ENCODE data around the gene EEIG2. TPM values are rescaled to one million over a fixed set of nuclear protein-coding genes. Genes with fewer than 3 reads are reported as not detected.
"Not testable (repeated sequence)": the region's sequence is repeated elsewhere in the genome, so short reads cannot be mapped to it uniquely, and the experiment has no call there.

Gene EEIG2
- total RNA-seq, 1 donor from 2014 or later = 13.3 TPM

GRCh38 chr1:108537976-108538375 is 21.9 kb upstream of the EEIG2 start:
- Mint-ChIP-seq H3K36me3 (ENCODE audit: unreplicated experiment) (no peaks in the 10 kb centered on the region), H3K4me1 (ENCODE audit: unreplicated experiment) (no peaks in the 10 kb centered on the region), H3K9me3 (ENCODE audit: unreplicated experiment) (no peaks in the 10 kb centered on the region), H3K27me3 (ENCODE audit: unreplicated experiment) (peaks cover 54% of the 10 kb centered on the region), H3K4me3 (ENCODE audit: unreplicated experiment) (no peak overlapping the region), H3K27ac (ENCODE audit: unreplicated experiment) (no peak overlapping the region)
- TF ChIP-seq CTCF (IDR thresholded peaks at IDR 0.05) = no peak
- no peak for DNase-seq (ENCODE audit: extremely low spot score, unreplicated experiment)

GRCh38 chr1:108540977-108541376 is 18.9 kb upstream of the EEIG2 start:
- H3K9me3 Mint-ChIP-seq (ENCODE audit: unreplicated experiment) = peaks cover 4% of the 10 kb centered on the region
- DNase-seq (ENCODE audit: extremely low spot score, unreplicated experiment) = no peak
- H3K4me3 Mint-ChIP-seq (ENCODE audit: unreplicated experiment) = no peak overlapping the region
- peaks cover 75% of the 10 kb centered on the region for H3K27me3 Mint-ChIP-seq (ENCODE audit: unreplicated experiment)
- H3K36me3 Mint-ChIP-seq (ENCODE audit: unreplicated experiment) = no peaks in the 10 kb centered on the region
- no peak overlapping the region for H3K27ac Mint-ChIP-seq (ENCODE audit: unreplicated experiment)
- H3K4me1 Mint-ChIP-seq (ENCODE audit: unreplicated experiment) = no peaks in the 10 kb centered on the region
- no peak for TF ChIP-seq CTCF (IDR thresholded peaks at IDR 0.05)

GRCh38 chr1:108541861-108542260 is 18.0 kb upstream of the EEIG2 start:
- peaks cover 77% of the 10 kb centered on the region for H3K27me3 Mint-ChIP-seq (ENCODE audit: unreplicated experiment)
- no peak for DNase-seq (ENCODE audit: extremely low spot score, unreplicated experiment)
- H3K9me3 Mint-ChIP-seq (ENCODE audit: unreplicated experiment) = peaks cover 9% of the 10 kb centered on the region
- no peak overlapping the region for H3K27ac Mint-ChIP-seq (ENCODE audit: unreplicated experiment)
- TF ChIP-seq CTCF (IDR thresholded peaks at IDR 0.05) = no peak
- no peak overlapping the region for H3K4me3 Mint-ChIP-seq (ENCODE audit: unreplicated experiment)
- no peaks in the 10 kb centered on the region for H3K4me1 Mint-ChIP-seq (ENCODE audit: unreplicated experiment)
- no peaks in the 10 kb centered on the region for H3K36me3 Mint-ChIP-seq (ENCODE audit: unreplicated experiment)

GRCh38 chr1:108547493-108547892 is 12.4 kb upstream of the EEIG2 start:
- DNase-seq (ENCODE audit: extremely low spot score, unreplicated experiment); H3K36me3 Mint-ChIP-seq (ENCODE audit: unreplicated experiment); H3K27ac Mint-ChIP-seq (ENCODE audit: unreplicated experiment); H3K4me3 Mint-ChIP-seq (ENCODE audit: unreplicated experiment); H3K9me3 Mint-ChIP-seq (ENCODE audit: unreplicated experiment); H3K4me1 Mint-ChIP-seq (ENCODE audit: unreplicated experiment): not testable (repeated sequence)
- H3K27me3 Mint-ChIP-seq (ENCODE audit: unreplicated experiment) = peaks cover 47% of the 10 kb centered on the region

GRCh38 chr1:108551137-108551862 is 8.6 kb upstream of the EEIG2 start:
- no peak overlapping the region for H3K27ac Mint-ChIP-seq (ENCODE audit: unreplicated experiment)

More at GRCh38 chr1:108551137-108551862, 8.6 kb upstream of the EEIG2 start:
- Mint-ChIP-seq H3K27me3 (ENCODE audit: unreplicated experiment) (peaks cover 35% of the 10 kb centered on the region), H3K4me1 (ENCODE audit: unreplicated experiment) (no peaks in the 10 kb centered on the region), H3K9me3 (ENCODE audit: unreplicated experiment) (peaks cover 2% of the 10 kb centered on the region), H3K4me3 (ENCODE audit: unreplicated experiment) (no peak overlapping the region), H3K36me3 (ENCODE audit: unreplicated experiment) (no peaks in the 10 kb centered on the region)
- DNase-seq (ENCODE audit: extremely low spot score, unreplicated experiment) = no peak
- no peak for TF ChIP-seq CTCF (IDR thresholded peaks at IDR 0.05)

Measured in osteocyte (in vitro differentiated cells).